ENCODE measurements around the gene FAM53A. TPM values are rescaled to one million over a fixed set of nuclear protein-coding genes. Genes with fewer than 3 reads are reported as not detected.

The FAM53A gene
- total and polyA plus RNA-seq, 8 donors = 1.5 to 4.3 (median 2.3) TPM

DNA sequence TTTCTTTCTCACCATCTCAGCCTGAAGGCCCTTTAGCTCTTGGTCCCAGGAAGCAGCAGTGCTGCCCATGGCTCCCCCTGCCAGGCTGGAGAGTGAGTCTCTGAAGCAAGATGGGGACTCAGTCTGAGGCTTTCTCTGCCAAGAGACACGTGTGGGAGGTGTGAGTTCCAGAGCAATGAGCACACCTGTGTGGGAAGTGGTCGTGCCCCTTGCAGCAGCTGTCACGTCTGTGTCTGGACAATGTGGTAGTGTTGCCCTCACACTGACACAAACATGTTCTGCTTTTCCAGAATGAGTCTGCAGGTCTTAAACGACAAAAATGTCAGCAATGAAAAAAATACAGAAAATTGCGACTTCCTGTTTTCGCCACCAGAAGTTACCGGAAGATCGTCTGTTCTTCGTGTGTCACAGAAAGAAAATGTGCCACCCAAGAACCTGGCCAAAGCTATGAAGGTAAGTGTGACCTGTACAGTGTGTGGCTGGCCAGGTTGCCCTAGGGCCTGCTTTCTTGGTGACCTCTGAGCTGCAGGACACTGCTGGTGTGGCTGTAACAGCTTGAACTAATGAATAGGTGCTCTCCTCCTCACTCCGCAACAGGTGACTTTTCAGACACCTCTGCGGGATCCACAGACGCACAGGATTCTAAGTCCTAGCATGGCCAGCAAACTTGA is 39.2 kb upstream of the FAM53A start:
- Histone ChIP-seq H3K4me1 (peaks cover 24 to 90% of the 10 kb centered on the region in 2 donors), H3K9me3 (no peaks in the 10 kb centered on the region), H3K36me3 (peaks cover 0 to 22% of the 10 kb centered on the region in 2 donors), H3K27ac (peak overlapping the region; percentile 69 to 97), H3K4me3 (peak overlapping the region in 1 of 2 donors; percentile 37), H3K27me3 (no peaks in the 10 kb centered on the region)
- intact Hi-C loops (cut with DNase I) = no loop called here
- ATAC-seq = no peak
- DNase-seq = no peak
- TF ChIP-seq, protein P1, sequence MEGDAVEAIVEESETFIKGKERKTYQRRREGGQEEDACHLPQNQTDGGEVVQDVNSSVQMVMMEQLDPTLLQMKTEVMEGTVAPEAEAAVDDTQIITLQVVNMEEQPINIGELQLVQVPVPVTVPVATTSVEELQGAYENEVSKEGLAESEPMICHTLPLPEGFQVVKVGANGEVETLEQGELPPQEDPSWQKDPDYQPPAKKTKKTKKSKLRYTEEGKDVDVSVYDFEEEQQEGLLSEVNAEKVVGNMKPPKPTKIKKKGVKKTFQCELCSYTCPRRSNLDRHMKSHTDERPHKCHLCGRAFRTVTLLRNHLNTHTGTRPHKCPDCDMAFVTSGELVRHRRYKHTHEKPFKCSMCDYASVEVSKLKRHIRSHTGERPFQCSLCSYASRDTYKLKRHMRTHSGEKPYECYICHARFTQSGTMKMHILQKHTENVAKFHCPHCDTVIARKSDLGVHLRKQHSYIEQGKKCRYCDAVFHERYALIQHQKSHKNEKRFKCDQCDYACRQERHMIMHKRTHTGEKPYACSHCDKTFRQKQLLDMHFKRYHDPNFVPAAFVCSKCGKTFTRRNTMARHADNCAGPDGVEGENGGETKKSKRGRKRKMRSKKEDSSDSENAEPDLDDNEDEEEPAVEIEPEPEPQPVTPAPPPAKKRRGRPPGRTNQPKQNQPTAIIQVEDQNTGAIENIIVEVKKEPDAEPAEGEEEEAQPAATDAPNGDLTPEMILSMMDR (IDR thresholded peaks at IDR 0.05) = no peak

DNA sequence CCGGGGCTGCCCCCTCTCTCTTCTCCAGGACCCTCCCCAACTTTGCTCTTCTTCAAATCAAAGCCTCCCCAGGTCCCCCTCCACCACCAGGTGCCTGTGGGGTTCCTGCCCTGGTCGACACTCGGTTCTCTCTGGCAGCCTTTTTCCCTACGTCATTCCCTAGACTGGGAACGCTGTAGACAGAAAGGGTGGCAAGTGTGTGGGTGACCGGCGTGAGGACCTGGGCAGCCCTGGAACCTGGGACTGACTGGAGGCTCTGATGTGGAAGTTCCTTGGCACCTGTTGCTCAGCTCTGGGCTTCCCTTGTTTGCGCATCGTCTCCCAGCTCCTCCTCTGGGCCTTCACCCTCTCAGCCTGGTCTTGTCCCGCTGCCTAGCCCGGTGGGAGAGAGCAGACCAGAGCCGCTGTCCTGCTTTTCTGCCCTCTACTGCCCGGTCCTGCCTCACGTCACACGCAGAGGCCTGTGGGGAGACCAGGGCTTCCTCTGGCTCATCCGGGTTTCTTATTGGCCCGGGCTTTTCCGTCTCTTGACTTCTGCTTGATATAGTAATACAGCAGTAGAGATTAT is 38.5 kb upstream of the FAM53A start:
- ATAC-seq (no peak), DNase-seq (peak in 1 of 4 donors; percentile 74)
- peak overlapping the region; percentile 69 to 97 for H3K27ac ChIP-seq
- intact Hi-C loops (cut with DNase I) = no loop called here
- no peaks in the 10 kb centered on the region for H3K27me3 ChIP-seq
- TF ChIP-seq, protein P1 (IDR thresholded peaks at IDR 0.05) = no peak
- peaks cover 0 to 22% of the 10 kb centered on the region in 2 donors for H3K36me3 ChIP-seq
- H3K9me3 ChIP-seq = no peaks in the 10 kb centered on the region
- peak overlapping the region in 1 of 2 donors; percentile 77 for H3K4me3 ChIP-seq
- peaks cover 24 to 84% of the 10 kb centered on the region in 2 donors for H3K4me1 ChIP-seq

DNA sequence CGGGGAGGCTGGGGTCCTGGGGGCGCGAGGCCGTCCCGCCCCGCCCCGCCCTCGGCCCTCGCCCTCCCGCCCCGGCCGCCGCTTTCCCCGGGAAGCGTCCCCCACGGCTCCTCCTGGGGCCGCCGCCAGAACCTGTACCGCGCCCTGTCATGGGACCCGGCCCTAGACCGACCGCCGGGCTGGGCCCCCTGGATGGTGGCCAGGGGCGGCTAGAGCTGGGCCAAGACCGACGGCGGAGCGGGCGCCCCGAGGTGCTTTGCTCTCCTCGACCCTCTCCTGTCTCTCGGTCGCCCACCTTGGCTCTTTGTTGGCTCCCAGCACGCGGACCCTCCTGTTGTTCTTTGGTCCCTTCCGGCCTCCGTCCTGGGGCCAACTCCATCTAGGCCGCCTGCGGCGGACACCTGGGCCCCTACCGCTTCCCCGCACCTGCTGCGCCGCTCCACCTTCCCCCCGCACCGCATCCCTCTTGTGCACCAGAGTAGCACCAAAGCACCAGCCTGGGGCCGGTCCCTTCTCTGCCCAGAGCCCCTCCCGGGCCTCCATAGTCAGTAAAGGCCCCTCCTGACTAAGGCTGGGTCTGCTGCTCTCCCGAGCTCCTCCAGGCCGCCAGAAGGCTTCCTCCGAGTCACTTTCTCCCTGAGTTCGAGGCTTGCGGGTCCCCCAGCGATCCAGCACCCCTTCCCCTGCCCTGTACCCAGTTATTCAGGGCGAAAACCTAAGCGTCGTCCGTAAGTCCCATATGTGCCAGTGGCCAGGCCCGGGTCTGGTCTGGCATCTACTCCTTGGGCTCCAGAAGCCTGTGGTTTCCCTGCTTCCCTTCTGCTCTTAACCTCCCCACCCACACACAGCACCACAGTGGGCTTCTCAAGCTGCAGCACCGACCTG is 37.8 kb upstream of the FAM53A start:
- Histone ChIP-seq H3K4me1 (peaks cover 24 to 76% of the 10 kb centered on the region in 2 donors), H3K36me3 (peaks cover 0 to 29% of the 10 kb centered on the region in 2 donors), H3K27ac (peak overlapping the region; percentile 69 to 97), H3K9me3 (no peaks in the 10 kb centered on the region), H3K27me3 (no peaks in the 10 kb centered on the region), H3K4me3 (peak overlapping the region; percentile 77 to 79)
- intact Hi-C loops (cut with DNase I) = no loop called here
- DNase-seq (peak in 1 of 4 donors; percentile 76), ATAC-seq (no peak)
- TF ChIP-seq, protein P1 (IDR thresholded peaks at IDR 0.05) = no peak

DNA sequence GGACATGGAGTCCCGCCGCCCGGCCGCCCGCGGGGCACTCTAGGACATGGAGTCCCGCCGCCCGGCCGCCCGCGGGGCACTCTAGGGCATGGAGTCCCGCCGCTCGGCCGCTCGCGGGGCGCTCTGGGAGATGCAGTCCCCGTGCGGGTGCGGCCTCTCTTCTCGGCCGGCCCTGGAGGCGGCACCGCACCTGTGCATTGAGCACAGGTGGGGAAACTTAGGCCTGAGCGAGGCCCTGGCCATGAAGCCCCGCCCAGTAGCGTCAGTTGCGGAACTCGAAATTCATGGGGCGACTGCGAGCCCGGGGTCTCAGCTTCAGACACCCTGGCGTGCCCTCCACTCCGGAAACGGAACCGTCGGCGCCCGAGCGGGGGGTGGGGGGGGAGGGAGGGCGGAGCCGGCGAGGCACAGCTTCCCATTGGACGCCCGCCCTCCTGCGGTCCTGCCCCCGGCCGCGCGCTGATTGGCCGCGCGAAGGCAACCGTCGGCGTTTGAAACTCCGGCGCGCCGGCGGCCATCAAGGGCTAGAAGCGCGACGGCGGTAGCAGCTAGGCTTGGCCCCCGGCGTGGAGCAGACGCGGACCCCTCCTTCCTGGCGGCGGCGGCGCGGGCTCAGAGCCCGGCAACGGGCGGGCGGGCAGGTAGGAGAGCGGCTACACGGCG is 37.0 kb upstream of the FAM53A start, which contains the start of the genes TACC3 and TMEM129:
TSS of gene TACC3 (plus strand) at position 519 of the 663 bp plus-strand sequence. CDS start 1,901 bp downstream, outside the sequence.
TSS of gene TMEM129 (minus strand) at position 321 of the 663 bp plus-strand sequence. CDS start 486 bp downstream, outside the sequence.
- H3K36me3 ChIP-seq = peaks cover 0 to 37% of the 10 kb centered on the region in 2 donors
- peak; percentile 93 to 96 (median 96) for DNase-seq
- H3K4me3 ChIP-seq = peak within 1 kb of the TSS; percentile 77 to 79
- TF ChIP-seq, protein P1 (IDR thresholded peaks at IDR 0.05) = peak in 1 of 2 donors; percentile 4
- no peaks in the 10 kb centered on the region for H3K9me3 ChIP-seq
- intact Hi-C loops (cut with DNase I) = no loop called here
- peak; percentile 93 for ATAC-seq
- peaks cover 24 to 69% of the 10 kb centered on the region in 2 donors for H3K4me1 ChIP-seq
- H3K27me3 ChIP-seq = no peaks in the 10 kb centered on the region
- H3K27ac ChIP-seq = peak within 1 kb of the TSS; percentile 96 to 97

All from left lung (tissue), 10 donors.